ENCODE data around the gene LRMDA. TPM values are rescaled to one million over a fixed set of nuclear protein-coding genes. Genes with fewer than 3 reads are reported as not detected.

The LRMDA gene
- 22.0 and 26.9 TPM in 2 replicates for total RNA-seq

DNA sequence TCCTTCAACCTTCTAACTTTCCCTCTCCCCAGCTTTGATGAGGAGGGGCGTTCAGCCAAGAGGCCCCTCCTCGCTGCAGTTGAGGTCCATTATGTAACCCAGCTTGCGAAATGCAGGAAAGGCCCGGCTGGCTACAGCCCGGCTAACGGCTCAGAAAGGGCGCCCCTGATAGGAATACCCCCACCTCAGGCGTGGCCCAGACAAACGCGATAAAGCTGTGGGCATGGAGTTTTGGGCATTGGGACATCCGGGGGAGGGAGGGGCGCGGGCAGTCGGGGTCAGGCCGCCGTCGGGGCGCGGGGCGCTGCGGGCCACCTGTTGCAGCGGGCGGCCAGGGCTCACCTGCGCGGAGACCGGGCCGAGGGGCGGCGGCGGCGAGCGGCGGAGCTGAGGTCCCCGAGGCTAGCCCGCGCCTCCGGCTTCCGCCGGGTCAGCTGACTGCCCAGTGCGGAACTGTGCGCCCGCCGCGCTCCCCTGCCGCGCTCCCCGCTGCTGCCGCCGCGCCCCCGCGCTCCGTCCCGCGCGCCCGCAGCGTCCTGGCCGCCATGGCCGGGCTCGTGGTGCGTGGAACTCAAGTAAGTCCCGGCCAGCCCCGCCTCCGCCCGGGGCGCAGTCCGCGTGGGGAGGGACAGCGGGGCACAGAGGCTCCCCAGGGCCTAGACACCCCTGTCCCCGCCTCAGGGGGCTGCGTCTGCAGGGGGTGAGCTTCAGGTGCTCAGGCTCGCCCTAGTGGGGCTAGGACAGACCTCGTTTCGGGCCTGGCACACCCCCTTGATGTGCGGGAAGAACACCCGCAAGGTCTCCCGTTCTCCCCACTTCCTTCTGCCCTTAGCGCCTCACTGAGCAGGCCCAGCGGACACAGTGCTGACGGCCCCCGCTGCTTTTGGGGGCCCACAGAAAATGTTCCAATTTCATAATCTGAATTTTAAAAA, at the start of gene LRMDA:
LRMDA (plus strand) TSS at position 445 of the 932 bp plus-strand sequence.

DNA sequence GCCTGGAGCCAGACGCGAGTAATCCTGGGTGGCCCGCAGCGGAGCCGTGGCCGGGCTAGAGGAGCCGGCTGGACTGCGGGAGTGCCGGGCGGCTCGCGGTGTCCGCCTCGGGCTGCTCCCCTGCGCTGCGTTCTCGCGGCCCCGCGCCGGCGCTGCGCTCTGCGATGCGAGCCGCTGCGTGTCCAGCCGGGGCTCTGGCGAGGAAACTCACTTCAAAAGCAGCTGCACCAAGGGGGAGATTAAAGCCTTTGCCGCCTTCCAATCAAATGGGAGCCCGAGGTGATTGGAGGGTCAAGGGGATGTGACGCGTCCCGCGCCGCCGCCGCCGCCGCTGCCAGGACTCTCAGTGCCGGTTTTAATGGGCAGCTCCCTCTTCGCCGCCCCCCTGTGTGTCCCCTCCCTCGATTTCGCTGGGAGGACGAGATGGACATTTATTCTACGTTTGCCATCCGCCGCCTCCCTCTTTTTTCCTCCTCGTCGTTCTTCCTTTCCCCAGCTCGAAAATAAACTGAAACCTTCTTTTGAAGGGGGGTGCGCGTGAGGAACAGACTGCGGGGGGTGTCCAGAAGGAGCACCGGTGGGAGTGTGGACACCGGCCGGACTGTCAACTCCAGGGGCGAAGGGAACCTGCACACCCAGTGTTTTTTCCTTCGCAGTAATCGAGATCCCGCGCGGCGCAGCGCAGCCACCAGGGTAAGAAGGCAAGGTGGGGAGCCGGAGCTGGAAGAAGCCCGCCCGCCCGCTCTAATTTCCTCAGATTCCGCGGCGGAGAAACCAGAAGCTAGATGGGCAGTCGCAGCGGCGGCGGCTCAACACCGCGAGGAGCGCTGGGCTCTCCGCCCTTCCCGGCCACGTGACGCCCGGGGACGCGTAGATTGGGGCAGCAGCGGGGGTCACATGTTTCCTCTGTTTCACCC, 29.6 kb upstream of the LRMDA start, which contains the start of gene ZNF503:
ZNF503 (minus strand) TSS at position 196 of the 917 bp plus-strand sequence. CDS start 345 bp downstream, outside the sequence.

Other genes starting within 250 kb of the LRMDA start
- gene VDAC2, start 220.8 kb upstream of the LRMDA start, total RNA-seq = 122 and 126 TPM in 2 replicates
- 8.6 and 15.7 TPM in 2 replicates for gene COMTD1, start 195.7 kb upstream of the LRMDA start, total RNA-seq
- gene ZNF503, start 29.9 kb upstream of the LRMDA start, total RNA-seq = 1.3 and 1.9 TPM in 2 replicates

Measured in dermis lymphatic vessel endothelial cell (primary cell).